DND-41 (cell line): ENCODE data around the gene MYBBP1A.

Experiments
- CTCF ChIP-seq: IDR thresholded peaks from 2 replicates; pipeline ENCODE4 v1.5.1; 2012; ENCODE audit warnings: borderline replicate concordance, low read length, moderate library complexity, mild to moderate bottlenecking; ENCODE audit not compliant: poor library complexity, severe bottlenecking; ENCODE audit errors: extremely low read depth
- EZH2 ChIP-seq: IDR thresholded peaks from 3 replicates; pipeline ENCODE4 v1.6.1; 2012; ENCODE audit warnings: borderline replicate concordance, low read depth, mild to moderate bottlenecking, moderate library complexity, low read length, inconsistent platforms; ENCODE audit not compliant: severe bottlenecking

- TF ChIP-seq EZH2: no peak
- TF ChIP-seq CTCF: no peak
Observed at GRCh38 chr17:4596636-4597380, 41.6 kb upstream of the MYBBP1A start.
